ENCODE measurements around the gene SSX2IP.

The SSX2IP gene

GRCh38 chr1:84705513-84705912 is 15.3 kb upstream of the SSX2IP start:
- DNase-seq, result no peak

- DNase-seq, result peak; percentile 69
Measured at GRCh38 chr1:84704872-84705417, 14.7 kb upstream of the SSX2IP start.

- no peak for DNase-seq
Measured at GRCh38 chr1:84703431-84703830, 13.2 kb upstream of the SSX2IP start.

- DNase-seq, result no peak
Measured at GRCh38 chr1:84702143-84702542, 11.9 kb upstream of the SSX2IP start.

- peak; percentile 9 for DNase-seq
Measured at GRCh38 chr1:84701376-84701775, 11.1 kb upstream of the SSX2IP start.

GRCh38 chr1:84700070-84700469 is 9.8 kb upstream of the SSX2IP start:
- peak; percentile 54 for DNase-seq

- peak; percentile 22 for DNase-seq
Measured at GRCh38 chr1:84698151-84699110, 8.2 kb upstream of the SSX2IP start.

- DNase-seq, result no peak
Measured at GRCh38 chr1:84693785-84694184, 3.5 kb upstream of the SSX2IP start.

- DNase-seq, result peak; percentile 96
Measured at GRCh38 chr1:84693005-84693404, 2.7 kb upstream of the SSX2IP start.

- no peak for DNase-seq
Measured at GRCh38 chr1:84692391-84692790, 2.1 kb upstream of the SSX2IP start.

- DNase-seq, result peak; percentile 56
Measured at GRCh38 chr1:84691122-84691783, 992 bp upstream of the SSX2IP start.

GRCh38 chr1:84689514-84690396 is 506 bp downstream of the SSX2IP start:
- DNase-seq, result peak; percentile 79

GRCh38 chr1:84688463-84689061 is 1.7 kb downstream of the SSX2IP start:
- DNase-seq, result peak; percentile 95

GRCh38 chr1:84687714-84688462 is 2.4 kb downstream of the SSX2IP start:
- peak; percentile 86 for DNase-seq

- peak; percentile 23 for DNase-seq
Measured at GRCh38 chr1:84686223-84686622, 4.0 kb downstream of the SSX2IP start.

GRCh38 chr1:84683508-84683907 is 6.8 kb downstream of the SSX2IP start:
- DNase-seq, result no peak

GRCh38 chr1:84682047-84682446 is 8.2 kb downstream of the SSX2IP start:
- DNase-seq, result no peak

- no peak for DNase-seq
Measured at GRCh38 chr1:84677415-84678099, 12.7 kb downstream of the SSX2IP start.

GRCh38 chr1:84675631-84676030 is 14.6 kb downstream of the SSX2IP start:
- DNase-seq, result no peak

- no peak for DNase-seq
Measured at GRCh38 chr1:84675106-84675505, 15.2 kb downstream of the SSX2IP start.

- no peak for DNase-seq
Measured at GRCh38 chr1:84674705-84675104, 15.6 kb downstream of the SSX2IP start.

Measured in OCI-M1 (cell line).